Fibroblast of the aortic adventitia (primary cell): Measurements from ENCODE around the gene HIF1A. TPM values are rescaled to one million over a fixed set of nuclear protein-coding genes. Genes with fewer than 3 reads are reported as not detected.
"Not testable (repeated sequence)": the region's sequence is repeated elsewhere in the genome, so short reads cannot be mapped to it uniquely, and the experiment has no call there.

Experiments
- DNase-seq: peaks from one replicate; pipeline ENCODE4 v3.0.0-alpha.2; 2010; ENCODE audit warnings: low read depth
- H3K4me3 ChIP-seq: 2 replicates; pipeline ENCODE4 v1.5.1; 2011; ENCODE audit warnings: low read depth, mild to moderate bottlenecking, control low read depth, low read length, moderate library complexity
- total RNA-seq: library from RNA; depleted of rRNA; stranded (reverse); fragments of >200 nt; gene quantifications from 2 replicates; pipeline ENCODE4 v1.2.3, GENCODE V29; 2012; ENCODE audit warnings: low replicate concordance
- TF ChIP-seq, protein P1 (sequence below): IDR thresholded peaks from 2 replicates; pipeline ENCODE4 v1.5.1; 2011; ENCODE audit warnings: mild to moderate bottlenecking, low read length, control low read depth, inconsistent platforms; ENCODE audit not compliant: insufficient read depth

HIF1A gene
- total RNA-seq, 1 donor = 553 TPM

DNA sequence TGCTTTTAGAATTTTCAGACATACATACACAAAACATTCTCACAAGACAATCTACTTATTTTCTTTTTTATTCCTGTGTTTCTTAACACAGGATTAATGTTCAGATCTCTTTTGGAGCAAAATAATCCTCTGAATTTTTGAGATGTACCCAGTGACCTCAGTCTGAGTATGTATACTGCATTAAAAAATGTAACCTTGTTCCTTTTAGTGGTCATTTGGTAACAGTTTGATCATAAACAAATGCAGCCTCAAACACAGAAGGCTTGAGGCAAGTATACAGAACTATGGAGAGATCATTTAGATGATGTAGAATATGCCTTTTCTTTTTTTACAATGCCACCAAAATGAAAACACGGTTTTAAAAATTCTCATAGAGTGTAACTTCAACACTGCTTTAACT, 9.7 kb downstream of the HIF1A start:
- no peak overlapping the region for H3K4me3 ChIP-seq
- TF ChIP-seq, protein P1, sequence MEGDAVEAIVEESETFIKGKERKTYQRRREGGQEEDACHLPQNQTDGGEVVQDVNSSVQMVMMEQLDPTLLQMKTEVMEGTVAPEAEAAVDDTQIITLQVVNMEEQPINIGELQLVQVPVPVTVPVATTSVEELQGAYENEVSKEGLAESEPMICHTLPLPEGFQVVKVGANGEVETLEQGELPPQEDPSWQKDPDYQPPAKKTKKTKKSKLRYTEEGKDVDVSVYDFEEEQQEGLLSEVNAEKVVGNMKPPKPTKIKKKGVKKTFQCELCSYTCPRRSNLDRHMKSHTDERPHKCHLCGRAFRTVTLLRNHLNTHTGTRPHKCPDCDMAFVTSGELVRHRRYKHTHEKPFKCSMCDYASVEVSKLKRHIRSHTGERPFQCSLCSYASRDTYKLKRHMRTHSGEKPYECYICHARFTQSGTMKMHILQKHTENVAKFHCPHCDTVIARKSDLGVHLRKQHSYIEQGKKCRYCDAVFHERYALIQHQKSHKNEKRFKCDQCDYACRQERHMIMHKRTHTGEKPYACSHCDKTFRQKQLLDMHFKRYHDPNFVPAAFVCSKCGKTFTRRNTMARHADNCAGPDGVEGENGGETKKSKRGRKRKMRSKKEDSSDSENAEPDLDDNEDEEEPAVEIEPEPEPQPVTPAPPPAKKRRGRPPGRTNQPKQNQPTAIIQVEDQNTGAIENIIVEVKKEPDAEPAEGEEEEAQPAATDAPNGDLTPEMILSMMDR = no peak
- no peak for DNase-seq

GRCh38 chr14:61706096-61706690, 10.9 kb downstream of the HIF1A start:
- H3K4me3 ChIP-seq = no peak overlapping the region
- TF ChIP-seq, protein P1 = no peak
- no peak for DNase-seq

- not testable (repeated sequence) for H3K4me3 ChIP-seq, DNase-seq
These were observed 12.5 kb downstream of the HIF1A start for GRCh38 chr14:61707774-61708173.

- H3K4me3 ChIP-seq, DNase-seq: not testable (repeated sequence)
These were observed 13.4 kb downstream of the HIF1A start for GRCh38 chr14:61708693-61709092.

DNA sequence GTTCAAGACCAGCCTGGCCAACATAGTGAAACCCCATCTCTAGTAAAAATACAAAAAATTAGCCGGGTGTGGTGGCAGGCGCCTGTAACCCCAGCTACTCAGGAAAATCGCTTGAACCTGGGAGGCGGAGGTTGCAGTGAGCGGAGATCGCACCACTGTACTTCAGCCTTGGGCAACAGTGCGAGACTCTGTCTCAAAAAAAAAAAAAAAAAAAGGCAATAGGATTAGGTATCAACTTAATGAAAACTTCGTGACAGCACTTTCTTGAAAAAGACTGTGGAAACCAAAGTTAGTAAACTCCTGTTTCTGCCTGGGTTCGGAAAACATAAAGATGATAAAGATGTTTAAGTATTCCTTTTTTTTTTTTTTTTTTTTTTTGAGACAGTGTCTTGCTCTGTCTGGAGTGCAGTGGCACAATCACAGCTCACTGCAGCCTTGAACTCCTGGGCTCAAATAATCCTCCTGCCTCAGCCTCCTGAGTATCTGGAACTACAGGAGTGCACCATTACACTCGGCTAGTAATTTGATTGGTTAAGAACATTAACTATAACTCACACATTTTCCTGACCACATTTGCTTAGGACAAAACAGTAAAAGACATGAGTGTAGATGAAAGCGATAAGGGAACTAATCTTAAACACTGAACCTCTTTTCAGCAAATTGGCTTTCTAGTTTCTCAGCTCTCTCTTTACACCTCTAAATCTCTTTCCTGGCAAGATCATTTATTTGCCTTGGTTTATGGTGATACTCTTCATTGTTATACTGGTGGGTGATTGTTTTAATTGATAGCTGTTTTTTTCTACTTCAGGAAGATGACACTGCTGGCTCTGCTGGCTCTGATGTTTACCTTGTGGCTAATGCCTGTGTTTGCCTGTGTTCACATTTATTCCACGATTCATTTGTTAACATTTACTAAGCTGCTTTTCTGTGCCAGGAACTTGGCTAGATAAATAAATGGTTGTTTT, 15.8 kb downstream of the HIF1A start:
- TF ChIP-seq, protein P1 = no peak
- no peak overlapping the region for H3K4me3 ChIP-seq
- no peak for DNase-seq

DNA sequence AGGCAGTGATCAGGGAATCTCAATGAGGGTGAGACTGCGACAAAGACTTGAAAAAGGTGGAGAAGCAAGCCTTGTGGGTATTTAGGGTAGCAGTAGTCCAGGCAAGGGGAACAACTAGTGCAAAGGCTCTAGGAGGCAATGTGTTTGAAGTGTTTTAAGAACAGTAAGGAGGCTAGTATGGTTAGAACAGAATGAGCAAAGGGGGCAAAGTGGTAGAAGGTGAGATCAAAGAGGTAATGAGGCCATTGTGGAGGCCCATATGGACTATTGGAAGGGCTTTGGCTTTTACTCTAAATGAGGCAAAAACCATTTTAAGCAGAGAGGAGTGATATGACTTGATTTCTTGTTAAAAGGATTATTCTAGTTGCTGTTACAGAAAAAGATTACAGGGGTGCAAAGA, 16.8 kb downstream of the HIF1A start:
- H3K4me3 ChIP-seq = no peak overlapping the region
- DNase-seq = no peak
- TF ChIP-seq, protein P1 = no peak

DNA sequence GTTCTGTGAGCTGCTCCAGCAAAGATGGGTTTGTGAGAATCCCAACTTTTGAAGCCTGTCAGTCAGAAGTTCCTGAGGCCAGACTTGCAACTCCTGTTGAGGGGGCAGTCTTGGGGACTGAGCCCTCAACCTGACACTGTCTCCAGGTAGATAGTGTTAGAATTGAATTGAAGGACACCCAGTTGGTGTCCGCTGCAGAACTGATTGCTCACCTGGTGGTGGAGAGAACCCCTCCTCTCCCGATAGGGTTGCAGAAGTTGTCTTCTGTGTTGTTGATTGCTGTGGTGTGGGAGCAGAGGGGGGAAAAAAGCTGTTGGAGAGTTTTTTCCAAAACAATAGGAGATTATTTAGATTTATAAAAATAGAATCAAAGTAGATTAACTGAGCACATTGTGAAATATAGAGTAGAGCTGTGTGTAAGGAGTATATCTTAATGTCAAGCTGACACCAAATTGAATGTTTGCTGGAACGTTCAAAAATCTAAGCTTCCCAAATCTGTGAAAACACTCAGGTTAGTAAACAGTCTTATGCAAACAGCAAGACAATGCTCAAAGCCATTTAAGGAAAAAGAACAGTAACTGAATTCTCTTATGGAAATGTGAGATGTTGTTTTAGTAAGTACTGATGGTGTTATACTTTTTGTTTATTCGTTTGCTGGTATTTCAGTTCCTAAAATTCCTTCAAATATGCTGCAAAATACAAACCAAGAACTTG, 18.6 kb downstream of the HIF1A start:
- DNase-seq = no peak
- TF ChIP-seq, protein P1 = no peak
- no peak overlapping the region for H3K4me3 ChIP-seq
